Measurements from ENCODE around the gene ARL13B. TPM values are rescaled to one million over a fixed set of nuclear protein-coding genes. Genes with fewer than 3 reads are reported as not detected.

Gene ARL13B
- polyA plus RNA-seq, 1 of the 3 experiments (the other 2 are of a cell fraction) = 4.9 TPM

DNA sequence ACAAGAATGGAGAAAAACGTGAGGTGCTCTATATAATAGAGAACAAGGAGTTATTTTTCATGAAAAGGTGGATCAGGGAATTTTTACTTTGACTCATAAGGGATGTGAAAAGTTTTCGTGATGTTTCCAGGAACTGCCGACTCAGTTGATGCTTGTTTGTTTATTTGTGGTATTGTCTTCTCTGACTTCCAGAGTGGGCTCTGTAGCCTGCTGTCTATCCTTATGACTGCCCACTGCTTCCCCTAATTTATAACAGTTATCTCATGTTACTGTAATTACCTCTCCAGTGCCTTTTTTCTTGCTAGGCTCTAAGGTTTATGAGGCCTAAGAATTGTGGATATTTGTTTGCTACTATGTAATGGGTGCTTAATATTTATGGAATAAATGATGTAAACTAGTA, 12.3 kb downstream of the ARL13B start:
- no peak overlapping the region for H3K27ac ChIP-seq (ENCODE audit: low read depth in 2 of 2, low read length in 1 of 2)
- POLR2A ChIA-PET = no interaction called here
- H3K9me2 ChIP-seq = no peaks in the 10 kb centered on the region
- H3K36me3 ChIP-seq (replicated peaks in 1 of 2; ENCODE audit: control insufficient read depth in 1 of 2, insufficient read depth in 2 of 2, low read length in 1 of 2) = no peaks in the 10 kb centered on the region
- no peaks in the 10 kb centered on the region for H3K9me3 ChIP-seq
- WGBS (ENCODE audit: low lambda C conversion rate) = 92% methylated on average over 3 of the region's 3 CpGs
- DNase-seq = no peak
- no peak overlapping the region for H3K9ac ChIP-seq
- H3K4me2 ChIP-seq = no peak overlapping the region
- no peak overlapping the region for H2AFZ ChIP-seq (ENCODE audit: low read depth)
- TF ChIP-seq RFX5 (IDR thresholded peaks at IDR 0.05; ENCODE audit: low read length) = no peak
- TF ChIP-seq, protein P1, sequence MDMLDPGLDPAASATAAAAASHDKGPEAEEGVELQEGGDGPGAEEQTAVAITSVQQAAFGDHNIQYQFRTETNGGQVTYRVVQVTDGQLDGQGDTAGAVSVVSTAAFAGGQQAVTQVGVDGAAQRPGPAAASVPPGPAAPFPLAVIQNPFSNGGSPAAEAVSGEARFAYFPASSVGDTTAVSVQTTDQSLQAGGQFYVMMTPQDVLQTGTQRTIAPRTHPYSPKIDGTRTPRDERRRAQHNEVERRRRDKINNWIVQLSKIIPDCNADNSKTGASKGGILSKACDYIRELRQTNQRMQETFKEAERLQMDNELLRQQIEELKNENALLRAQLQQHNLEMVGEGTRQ (IDR thresholded peaks at IDR 0.05; ENCODE audit: borderline replicate concordance, low read depth, low read length) = no peak
- no peak for TF ChIP-seq NFIC (IDR thresholded peaks at IDR 0.05; ENCODE audit: borderline replicate concordance)
- TF ChIP-seq, protein P2, sequence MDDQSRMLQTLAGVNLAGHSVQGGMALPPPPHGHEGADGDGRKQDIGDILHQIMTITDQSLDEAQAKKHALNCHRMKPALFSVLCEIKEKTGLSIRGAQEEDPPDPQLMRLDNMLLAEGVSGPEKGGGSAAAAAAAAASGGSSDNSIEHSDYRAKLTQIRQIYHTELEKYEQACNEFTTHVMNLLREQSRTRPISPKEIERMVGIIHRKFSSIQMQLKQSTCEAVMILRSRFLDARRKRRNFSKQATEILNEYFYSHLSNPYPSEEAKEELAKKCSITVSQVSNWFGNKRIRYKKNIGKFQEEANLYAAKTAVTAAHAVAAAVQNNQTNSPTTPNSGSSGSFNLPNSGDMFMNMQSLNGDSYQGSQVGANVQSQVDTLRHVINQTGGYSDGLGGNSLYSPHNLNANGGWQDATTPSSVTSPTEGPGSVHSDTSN (IDR thresholded peaks at IDR 0.05) = no peak
- TF ChIP-seq JUND (IDR thresholded peaks at IDR 0.05) = no peak
- TF ChIP-seq, protein P3, sequence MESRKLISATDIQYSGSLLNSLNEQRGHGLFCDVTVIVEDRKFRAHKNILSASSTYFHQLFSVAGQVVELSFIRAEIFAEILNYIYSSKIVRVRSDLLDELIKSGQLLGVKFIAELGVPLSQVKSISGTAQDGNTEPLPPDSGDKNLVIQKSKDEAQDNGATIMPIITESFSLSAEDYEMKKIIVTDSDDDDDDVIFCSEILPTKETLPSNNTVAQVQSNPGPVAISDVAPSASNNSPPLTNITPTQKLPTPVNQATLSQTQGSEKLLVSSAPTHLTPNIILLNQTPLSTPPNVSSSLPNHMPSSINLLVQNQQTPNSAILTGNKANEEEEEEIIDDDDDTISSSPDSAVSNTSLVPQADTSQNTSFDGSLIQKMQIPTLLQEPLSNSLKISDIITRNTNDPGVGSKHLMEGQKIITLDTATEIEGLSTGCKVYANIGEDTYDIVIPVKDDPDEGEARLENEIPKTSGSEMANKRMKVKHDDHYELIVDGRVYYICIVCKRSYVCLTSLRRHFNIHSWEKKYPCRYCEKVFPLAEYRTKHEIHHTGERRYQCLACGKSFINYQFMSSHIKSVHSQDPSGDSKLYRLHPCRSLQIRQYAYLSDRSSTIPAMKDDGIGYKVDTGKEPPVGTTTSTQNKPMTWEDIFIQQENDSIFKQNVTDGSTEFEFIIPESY (IDR thresholded peaks at IDR 0.05; ENCODE audit: borderline replicate concordance, low read depth) = no peak
- no peak for TF ChIP-seq GATA2 (CRISPR knock-in tag; IDR thresholded peaks at IDR 0.05)
- no peak for TF ChIP-seq RAD21 (IDR thresholded peaks at IDR 0.05; ENCODE audit: low read length)
- TF ChIP-seq, protein P4, sequence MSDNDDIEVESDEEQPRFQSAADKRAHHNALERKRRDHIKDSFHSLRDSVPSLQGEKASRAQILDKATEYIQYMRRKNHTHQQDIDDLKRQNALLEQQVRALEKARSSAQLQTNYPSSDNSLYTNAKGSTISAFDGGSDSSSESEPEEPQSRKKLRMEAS (IDR thresholded peaks at IDR 0.05; ENCODE audit: low read depth) = no peak
- TF ChIP-seq SIN3A (IDR thresholded peaks at IDR 0.05; ENCODE audit: borderline replicate concordance, low read depth, low read length) = no peak
- no peaks in the 10 kb centered on the region for H3K27me3 ChIP-seq (ENCODE audit: insufficient read depth)
- no peak overlapping the region for H3K4me3 ChIP-seq (ENCODE audit: low read depth in 2 of 2, low read length in 1 of 2)
- H3K79me2 ChIP-seq (ENCODE audit: insufficient read depth) = peaks cover 66% of the 10 kb centered on the region
- peaks cover 3 to 11% of the 10 kb centered on the region in 2 experiments; a peak in 3 of 4 replicates for H3K4me1 ChIP-seq (ENCODE audit: control insufficient read depth in 1 of 2, insufficient read depth in 2 of 2, low read depth in 1 of 2, low read length in 1 of 2)
- CTCF ChIA-PET = interaction anchor here (4.9 kb wide), 1 partner anchor 12 kb away, joined by 28 read pairs; no protein-coding TSS in a partner anchor
- no peaks in the 10 kb centered on the region for H4K20me1 ChIP-seq (ENCODE audit: insufficient read depth)
- peaks cover 3% of the 10 kb centered on the region for H3F3A ChIP-seq (replicated peaks; ENCODE audit: insufficient read depth)

DNA sequence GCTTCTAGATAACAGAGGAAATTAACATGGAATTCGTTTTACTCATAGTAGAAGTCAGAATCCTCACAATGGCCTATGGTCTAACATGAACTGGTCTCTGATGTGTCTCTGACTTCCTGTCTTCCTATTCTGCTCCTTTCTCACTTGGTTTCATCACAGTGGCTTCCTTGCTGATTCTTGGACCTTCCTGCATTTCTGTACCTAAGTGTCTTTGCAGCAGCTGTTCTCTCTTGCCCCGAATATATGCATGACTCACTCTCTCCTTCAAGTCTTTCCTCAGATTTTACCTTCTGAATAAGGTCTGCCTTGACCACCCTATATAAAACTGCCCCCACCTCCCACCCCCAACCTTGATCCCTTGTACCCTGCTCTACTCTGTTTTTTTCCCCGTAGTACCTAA, 14.1 kb downstream of the ARL13B start:
- ChIA-PET POLR2A (no interaction called here), CTCF (interaction anchor here (1.2 to 4.9 kb wide), 4 partner anchors 10 to 75 kb away, joined by 3 to 28 read pairs (median 4); partner anchors contain the start of gene ARL13B)
- H3K27ac ChIP-seq (ENCODE audit: low read depth in 2 of 2, low read length in 1 of 2) = no peak overlapping the region
- peaks cover 53% of the 10 kb centered on the region for H3K79me2 ChIP-seq (ENCODE audit: insufficient read depth)
- H3K4me1 ChIP-seq (ENCODE audit: control insufficient read depth in 1 of 2, insufficient read depth in 2 of 2, low read depth in 1 of 2, low read length in 1 of 2) = no peaks in the 10 kb centered on the region
- H3K9me2 ChIP-seq = no peaks in the 10 kb centered on the region
- H3K4me2 ChIP-seq = no peak overlapping the region
- H3F3A ChIP-seq (replicated peaks; ENCODE audit: insufficient read depth) = peaks cover 3% of the 10 kb centered on the region
- H3K9ac ChIP-seq = no peak overlapping the region
- H3K36me3 ChIP-seq (replicated peaks in 1 of 2; ENCODE audit: control insufficient read depth in 1 of 2, insufficient read depth in 2 of 2, low read length in 1 of 2) = peaks cover 0 to under 1% of the 10 kb centered on the region in 2 experiments
- no peaks in the 10 kb centered on the region for H3K27me3 ChIP-seq (ENCODE audit: insufficient read depth)
- H3K9me3 ChIP-seq = no peaks in the 10 kb centered on the region
- DNase-seq = no peak
- H4K20me1 ChIP-seq (ENCODE audit: insufficient read depth) = no peaks in the 10 kb centered on the region
- WGBS (ENCODE audit: low lambda C conversion rate) = 99% methylated on average over 3 of the region's 3 CpGs
- no peak overlapping the region for H3K4me3 ChIP-seq (ENCODE audit: low read depth in 2 of 2, low read length in 1 of 2)
- no peak overlapping the region for H2AFZ ChIP-seq (ENCODE audit: low read depth)
- TF ChIP-seq CHD2 (IDR thresholded peaks at IDR 0.05; ENCODE audit: low read length, partially characterized antibody) (no peak), FOXM1 (IDR thresholded peaks at IDR 0.05; ENCODE audit: low read depth) (no peak), FOSL2 (IDR thresholded peaks at IDR 0.05; ENCODE audit: borderline replicate concordance, low read depth) (no peak), TEAD4 (IDR thresholded peaks at IDR 0.05; ENCODE audit: borderline replicate concordance, insufficient read depth) (no peak), NRF1 (IDR thresholded peaks at IDR 0.05; ENCODE audit: low read depth, low read length) (no peak), JUND (IDR thresholded peaks at IDR 0.05) (no peak), MXI1 (IDR thresholded peaks at IDR 0.05; ENCODE audit: low read depth, low read length) (no peak), ELF1 (IDR thresholded peaks at IDR 0.05) (no peak), RCOR1 (IDR thresholded peaks at IDR 0.05; ENCODE audit: low read length) (no peak), YY1 (IDR thresholded peaks at IDR 0.05; ENCODE audit: low read depth) (no peak)
- TF ChIP-seq, protein P2 (IDR thresholded peaks at IDR 0.05) = no peak
- TF ChIP-seq, protein P5, sequence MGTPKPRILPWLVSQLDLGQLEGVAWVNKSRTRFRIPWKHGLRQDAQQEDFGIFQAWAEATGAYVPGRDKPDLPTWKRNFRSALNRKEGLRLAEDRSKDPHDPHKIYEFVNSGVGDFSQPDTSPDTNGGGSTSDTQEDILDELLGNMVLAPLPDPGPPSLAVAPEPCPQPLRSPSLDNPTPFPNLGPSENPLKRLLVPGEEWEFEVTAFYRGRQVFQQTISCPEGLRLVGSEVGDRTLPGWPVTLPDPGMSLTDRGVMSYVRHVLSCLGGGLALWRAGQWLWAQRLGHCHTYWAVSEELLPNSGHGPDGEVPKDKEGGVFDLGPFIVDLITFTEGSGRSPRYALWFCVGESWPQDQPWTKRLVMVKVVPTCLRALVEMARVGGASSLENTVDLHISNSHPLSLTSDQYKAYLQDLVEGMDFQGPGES (IDR thresholded peaks at IDR 0.05; ENCODE audit: low read depth, low read length) = no peak
- TF ChIP-seq, protein P3 (IDR thresholded peaks at IDR 0.05; ENCODE audit: borderline replicate concordance, low read depth) = no peak

Measured in SK-N-SH (cell line).